ENCODE results near the gene MUCL3. TPM values are rescaled to one million over a fixed set of nuclear protein-coding genes. Genes with fewer than 3 reads are reported as not detected.

Gene MUCL3
- total RNA-seq, 2 experiments from 2014 or later: not detected

GRCh38 chr6:30979141-30979540, 38.4 kb downstream of the MUCL3 start:
- Mint-ChIP-seq H3K4me3 (no peak overlapping the region), H3K36me3 (ENCODE audit: low read depth) (no peaks in the 10 kb centered on the region), H3K27ac (no peak overlapping the region), H3K9me3 (no peaks in the 10 kb centered on the region), H3K27me3 (peaks cover 42% of the 10 kb centered on the region), H3K4me1 (ENCODE audit: low read depth) (no peaks in the 10 kb centered on the region)
- TF ChIP-seq CTCF (IDR thresholded peaks at IDR 0.05): no peak
- no peaks in the 10 kb centered on the region for H3K36me3 ChIP-seq (ENCODE audit: insufficient read depth, low read length)
- ATAC-seq (ENCODE audit: poor library complexity): no peak
- H3K4me3 ChIP-seq (ENCODE audit: low read length): no peak overlapping the region
- no peak for DNase-seq
- intact Hi-C loops (cut with DNase I, micrococcal nuclease): loop anchor here in 1 of 2 experiments (5.0 kb wide), 1 partner anchor 47 kb away; the partner anchor contains the start of gene SFTA2
- H3K27ac ChIP-seq (ENCODE audit: low read depth in 1 of 2, low read length in 2 of 2): no peak overlapping the region
- H3K9me3 ChIP-seq (ENCODE audit: control insufficient read depth in 1 of 2, insufficient read depth in 1 of 2, low read length in 2 of 2): no peaks in the 10 kb centered on the region
- POLR2A ChIA-PET: interaction anchor here (1.2 kb wide), 1 partner anchor 23 kb away, joined by 5 read pairs; no protein-coding TSS in a partner anchor
- H3K4me1 ChIP-seq (ENCODE audit: insufficient read depth, low read length): no peaks in the 10 kb centered on the region
- peaks cover 4 to 6% of the 10 kb centered on the region in 2 experiments for H3K27me3 ChIP-seq (ENCODE audit: control insufficient read depth in 1 of 2, insufficient read depth in 2 of 2, low read length in 2 of 2)
- CTCF ChIA-PET: interaction anchor here (0.5 to 1.1 kb wide), 2 partner anchors 21 to 191 kb away, joined by 3 to 5 read pairs; no protein-coding TSS in a partner anchor

GRCh38 chr6:30979690-30980089, 38.9 kb downstream of the MUCL3 start:
- H3K27ac ChIP-seq (ENCODE audit: low read depth in 1 of 2, low read length in 2 of 2): no peak overlapping the region
- no peak for TF ChIP-seq CTCF (IDR thresholded peaks at IDR 0.05)
- no peaks in the 10 kb centered on the region for H3K4me1 ChIP-seq (ENCODE audit: insufficient read depth, low read length)
- Mint-ChIP-seq H3K27me3 (peaks cover 42% of the 10 kb centered on the region), H3K27ac (no peak overlapping the region), H3K4me1 (ENCODE audit: low read depth) (no peaks in the 10 kb centered on the region), H3K9me3 (no peaks in the 10 kb centered on the region), H3K36me3 (ENCODE audit: low read depth) (no peaks in the 10 kb centered on the region), H3K4me3 (no peak overlapping the region)
- POLR2A ChIA-PET: no interaction called here
- no peaks in the 10 kb centered on the region for H3K36me3 ChIP-seq (ENCODE audit: insufficient read depth, low read length)
- peaks cover 4 to 6% of the 10 kb centered on the region in 2 experiments for H3K27me3 ChIP-seq (ENCODE audit: control insufficient read depth in 1 of 2, insufficient read depth in 2 of 2, low read length in 2 of 2)
- no peak overlapping the region for H3K4me3 ChIP-seq (ENCODE audit: low read length)
- ATAC-seq (ENCODE audit: poor library complexity) (no peak), DNase-seq (no peak)
- no peaks in the 10 kb centered on the region for H3K9me3 ChIP-seq (ENCODE audit: control insufficient read depth in 1 of 2, insufficient read depth in 1 of 2, low read length in 2 of 2)
- intact Hi-C loops (cut with DNase I, micrococcal nuclease): loop anchor here in 1 of 2 experiments (5.0 kb wide), 1 partner anchor 47 kb away; the partner anchor contains the start of gene SFTA2
- CTCF ChIA-PET: interaction anchor here (1.1 kb wide), 1 partner anchor 20 kb away, joined by 3 read pairs; no protein-coding TSS in a partner anchor

- H3K36me3 ChIP-seq (ENCODE audit: insufficient read depth, low read length): no peaks in the 10 kb centered on the region
- intact Hi-C loops (cut with DNase I, micrococcal nuclease): no loop called here
- POLR2A ChIA-PET: interaction anchor here (0.8 kb wide), 1 partner anchor 27 kb away, joined by 3 read pairs; no protein-coding TSS in a partner anchor
- ATAC-seq (ENCODE audit: poor library complexity) (no peak), DNase-seq (no peak)
- no peak for TF ChIP-seq CTCF (IDR thresholded peaks at IDR 0.05)
- H3K27ac Mint-ChIP-seq: no peak overlapping the region
- H3K4me3 ChIP-seq (ENCODE audit: low read length): no peak overlapping the region
- H3K27me3 ChIP-seq (ENCODE audit: control insufficient read depth in 1 of 2, insufficient read depth in 2 of 2, low read length in 2 of 2): peaks cover 4 to 6% of the 10 kb centered on the region in 2 experiments
- peaks cover 42% of the 10 kb centered on the region for H3K27me3 Mint-ChIP-seq
- no peaks in the 10 kb centered on the region for H3K9me3 Mint-ChIP-seq
- no peaks in the 10 kb centered on the region for H3K4me1 Mint-ChIP-seq (ENCODE audit: low read depth)
- CTCF ChIA-PET: no interaction called here
- H3K4me1 ChIP-seq (ENCODE audit: insufficient read depth, low read length): no peaks in the 10 kb centered on the region
- no peak overlapping the region for H3K27ac ChIP-seq (ENCODE audit: low read depth in 1 of 2, low read length in 2 of 2)
- H3K4me3 Mint-ChIP-seq: no peak overlapping the region
- H3K36me3 Mint-ChIP-seq (ENCODE audit: low read depth): no peaks in the 10 kb centered on the region
- H3K9me3 ChIP-seq (ENCODE audit: control insufficient read depth in 1 of 2, insufficient read depth in 1 of 2, low read length in 2 of 2): no peaks in the 10 kb centered on the region
Observed at GRCh38 chr6:30981942-30982772, 41.4 kb downstream of the MUCL3 start.
